ENCODE measurements around the gene TNRC18.

TNRC18 gene

GRCh38 chr7:5419539-5420066 lies 4.0 kb downstream of the TNRC18 start:
- no peak for DNase-seq (ENCODE audit: low read depth)
- no peak for TF ChIP-seq CTCF (conservative IDR thresholded peaks at IDR 0.05; ENCODE audit: control insufficient read depth, insufficient read depth, low read depth, low read length)
- H3K4me3 ChIP-seq (ENCODE audit: control insufficient read depth, low read depth, low read length) = peak overlapping the region; percentile 72

GRCh38 chr7:5418285-5418582 lies 5.4 kb downstream of the TNRC18 start:
- H3K4me3 ChIP-seq (ENCODE audit: control insufficient read depth, low read depth, low read length) = no peak overlapping the region
- no peak for DNase-seq (ENCODE audit: low read depth)
- TF ChIP-seq CTCF (conservative IDR thresholded peaks at IDR 0.05; ENCODE audit: control insufficient read depth, insufficient read depth, low read depth, low read length) = no peak

GRCh38 chr7:5417106-5418071 lies 6.2 kb downstream of the TNRC18 start:
- no peak for DNase-seq (ENCODE audit: low read depth)
- no peak overlapping the region for H3K4me3 ChIP-seq (ENCODE audit: control insufficient read depth, low read depth, low read length)
- TF ChIP-seq CTCF (conservative IDR thresholded peaks at IDR 0.05; ENCODE audit: control insufficient read depth, insufficient read depth, low read depth, low read length) = no peak

GRCh38 chr7:5414916-5415315 lies 8.7 kb downstream of the TNRC18 start:
- H3K4me3 ChIP-seq (ENCODE audit: control insufficient read depth, low read depth, low read length) = no peak overlapping the region
- DNase-seq (ENCODE audit: low read depth) = no peak
- TF ChIP-seq CTCF (conservative IDR thresholded peaks at IDR 0.05; ENCODE audit: control insufficient read depth, insufficient read depth, low read depth, low read length) = no peak

- TF ChIP-seq CTCF (conservative IDR thresholded peaks at IDR 0.05; ENCODE audit: control insufficient read depth, insufficient read depth, low read depth, low read length) = no peak
- no peak for DNase-seq (ENCODE audit: low read depth)
- H3K4me3 ChIP-seq (ENCODE audit: control insufficient read depth, low read depth, low read length) = no peak overlapping the region
Observed at GRCh38 chr7:5413449-5413786, 10.2 kb downstream of the TNRC18 start.

GRCh38 chr7:5408777-5409176 lies 14.9 kb downstream of the TNRC18 start:
- peak; percentile 89 for DNase-seq (ENCODE audit: low read depth)

More at GRCh38 chr7:5408777-5409176, 14.9 kb downstream of the TNRC18 start:
- no peak for TF ChIP-seq CTCF (conservative IDR thresholded peaks at IDR 0.05; ENCODE audit: control insufficient read depth, insufficient read depth, low read depth, low read length)
- no peak overlapping the region for H3K4me3 ChIP-seq (ENCODE audit: control insufficient read depth, low read depth, low read length)

All from fibroblast of mammary gland (primary cell).